HEK293 (cell line): Measurements from ENCODE around the gene RSPH1.
A peak's percentile ranks its signal among the peaks of the same experiment; 100 is the strongest.

Experiments used
- EGR2 ChIP-seq: fragments of 450-650 bp; formaldehyde crosslinking; IDR thresholded peaks from 2 replicates; pipeline ENCODE4 v1.5.1; 2016; ENCODE audit warnings: low read depth, missing biosample characterization, missing genetic modification characterization
- GLIS1 ChIP-seq: fragments of 450-650 bp; formaldehyde crosslinking; IDR thresholded peaks from 2 replicates; pipeline ENCODE4 v1.5.1; 2016; ENCODE audit warnings: missing biosample characterization, missing genetic modification characterization
- KLF8 ChIP-seq: fragments of 450-650 bp; formaldehyde crosslinking; IDR thresholded peaks from 2 replicates; pipeline ENCODE4 v1.5.1; 2016; ENCODE audit warnings: missing biosample characterization, missing genetic modification characterization
- SETDB1 ChIP-seq: IDR thresholded peaks from one replicate; pipeline ENCODE4 v1.6.1; 2017; ENCODE audit warnings: mild to moderate bottlenecking, low read length, moderate library complexity, mixed read lengths; ENCODE audit not compliant: insufficient read length
- SP3 ChIP-seq: fragments of 450-650 bp; formaldehyde crosslinking; IDR thresholded peaks from 2 replicates; pipeline ENCODE4 v1.5.1; 2016; ENCODE audit warnings: missing biosample characterization, missing genetic modification characterization
- ZBTB17 ChIP-seq: fragments of 450-650 bp; formaldehyde crosslinking; IDR thresholded peaks from 2 replicates; pipeline ENCODE4 v1.5.1; 2016; ENCODE audit warnings: missing biosample characterization, missing genetic modification characterization
- ZBTB48 ChIP-seq: fragments of 450-650 bp; formaldehyde crosslinking; IDR thresholded peaks from 2 replicates; pipeline ENCODE4 v1.5.1; 2016; ENCODE audit warnings: missing biosample characterization, missing genetic modification characterization
- ZFHX2 ChIP-seq: fragments of 450-650 bp; formaldehyde crosslinking; conservative IDR thresholded peaks from 2 replicates; pipeline ENCODE4 v1.5.1; 2016; ENCODE audit warnings: missing biosample characterization, missing genetic modification characterization
- ZNF140 ChIP-seq: fragments of 450-650 bp; formaldehyde crosslinking; IDR thresholded peaks from 2 replicates; pipeline ENCODE4 v1.5.1; 2016; ENCODE audit warnings: missing biosample characterization, missing genetic modification characterization
- ZNF184 ChIP-seq: fragments of 450-650 bp; IDR thresholded peaks from 2 replicates; pipeline ENCODE4 v1.5.1; 2018; ENCODE audit warnings: missing biosample characterization, mild to moderate bottlenecking, missing genetic modification characterization
- ZNF239 ChIP-seq: fragments of 450-650 bp; formaldehyde crosslinking; IDR thresholded peaks from 2 replicates; pipeline ENCODE4 v1.5.1; 2016; ENCODE audit warnings: missing biosample characterization, missing genetic modification characterization
- ZNF302 ChIP-seq: fragments of 450-650 bp; formaldehyde crosslinking; IDR thresholded peaks from 2 replicates; pipeline ENCODE4 v1.5.1; 2016; ENCODE audit warnings: missing biosample characterization, missing genetic modification characterization, low read depth
- ZNF335 ChIP-seq: fragments of 450-650 bp; formaldehyde crosslinking; conservative IDR thresholded peaks from 2 replicates; pipeline ENCODE4 v1.5.1; 2016; ENCODE audit warnings: missing biosample characterization, missing genetic modification characterization
- ZNF394 ChIP-seq: fragments of 450-650 bp; formaldehyde crosslinking; IDR thresholded peaks from 2 replicates; pipeline ENCODE4 v1.5.1; 2016; ENCODE audit warnings: missing biosample characterization, missing genetic modification characterization, mild to moderate bottlenecking, moderate library complexity, borderline replicate concordance
- ZNF549 ChIP-seq: fragments of 450-650 bp; IDR thresholded peaks from 2 replicates; pipeline ENCODE4 v1.5.1; 2018; ENCODE audit warnings: missing biosample characterization, missing genetic modification characterization, mild to moderate bottlenecking, inconsistent platforms, moderate library complexity
- ZNF629 ChIP-seq: fragments of 450-650 bp; formaldehyde crosslinking; IDR thresholded peaks from 2 replicates; pipeline ENCODE4 v1.5.1; 2017; ENCODE audit warnings: missing biosample characterization, missing genetic modification characterization
- ZNF654 ChIP-seq: fragments of 450-650 bp; formaldehyde crosslinking; IDR thresholded peaks from 2 replicates; pipeline ENCODE4 v1.5.1; 2016; ENCODE audit warnings: low read depth, missing biosample characterization, missing genetic modification characterization
- ZNF677 ChIP-seq: fragments of 450-650 bp; IDR thresholded peaks from 2 replicates; pipeline ENCODE4 v1.5.0; 2018; ENCODE audit warnings: missing biosample characterization, mild to moderate bottlenecking, missing genetic modification characterization, moderate library complexity
- ZNF747 ChIP-seq: fragments of 450-650 bp; formaldehyde crosslinking; IDR thresholded peaks from 2 replicates; pipeline ENCODE4 v1.5.1; 2016; ENCODE audit warnings: missing biosample characterization, missing genetic modification characterization
- ZSCAN23 ChIP-seq: fragments of 450-650 bp; formaldehyde crosslinking; IDR thresholded peaks from 2 replicates; pipeline ENCODE4 v1.5.1; 2016; ENCODE audit warnings: missing biosample characterization, missing genetic modification characterization
- ZXDB ChIP-seq: fragments of 450-650 bp; formaldehyde crosslinking; IDR thresholded peaks from 2 replicates; pipeline ENCODE4 v1.5.1; 2016; ENCODE audit warnings: missing biosample characterization, missing genetic modification characterization
- TF ChIP-seq, protein P1 (sequence below): fragments of 450-650 bp; IDR thresholded peaks from 2 replicates; pipeline ENCODE4 v1.5.1; 2018; ENCODE audit warnings: missing biosample characterization, mild to moderate bottlenecking, missing genetic modification characterization
- TF ChIP-seq, protein P2 (sequence below): fragments of 450-650 bp; formaldehyde crosslinking; IDR thresholded peaks from 2 replicates; pipeline ENCODE4 v1.5.0; 2017; ENCODE audit warnings: missing biosample characterization, missing genetic modification characterization, borderline replicate concordance
- TF ChIP-seq, protein P3 (sequence below): fragments of 450-650 bp; formaldehyde crosslinking; IDR thresholded peaks from 2 replicates; pipeline ENCODE4 v1.5.1; 2016; ENCODE audit warnings: missing biosample characterization, missing genetic modification characterization
- TF ChIP-seq, protein P4 (sequence below): fragments of 450-650 bp; formaldehyde crosslinking; IDR thresholded peaks from 2 replicates; pipeline ENCODE4 v1.5.1; 2016; ENCODE audit warnings: missing biosample characterization, missing genetic modification characterization
- TF ChIP-seq, protein P5 (sequence below): fragments of 450-650 bp; formaldehyde crosslinking; IDR thresholded peaks from 2 replicates; pipeline ENCODE4 v1.5.1; 2017; ENCODE audit warnings: missing biosample characterization, missing genetic modification characterization
- TF ChIP-seq, protein P6 (sequence below): IDR thresholded peaks from 2 replicates; pipeline ENCODE4 v1.6.1; 2011; ENCODE audit warnings: mild to moderate bottlenecking, low read depth, low read length, borderline replicate concordance

RSPH1 gene

DNA sequence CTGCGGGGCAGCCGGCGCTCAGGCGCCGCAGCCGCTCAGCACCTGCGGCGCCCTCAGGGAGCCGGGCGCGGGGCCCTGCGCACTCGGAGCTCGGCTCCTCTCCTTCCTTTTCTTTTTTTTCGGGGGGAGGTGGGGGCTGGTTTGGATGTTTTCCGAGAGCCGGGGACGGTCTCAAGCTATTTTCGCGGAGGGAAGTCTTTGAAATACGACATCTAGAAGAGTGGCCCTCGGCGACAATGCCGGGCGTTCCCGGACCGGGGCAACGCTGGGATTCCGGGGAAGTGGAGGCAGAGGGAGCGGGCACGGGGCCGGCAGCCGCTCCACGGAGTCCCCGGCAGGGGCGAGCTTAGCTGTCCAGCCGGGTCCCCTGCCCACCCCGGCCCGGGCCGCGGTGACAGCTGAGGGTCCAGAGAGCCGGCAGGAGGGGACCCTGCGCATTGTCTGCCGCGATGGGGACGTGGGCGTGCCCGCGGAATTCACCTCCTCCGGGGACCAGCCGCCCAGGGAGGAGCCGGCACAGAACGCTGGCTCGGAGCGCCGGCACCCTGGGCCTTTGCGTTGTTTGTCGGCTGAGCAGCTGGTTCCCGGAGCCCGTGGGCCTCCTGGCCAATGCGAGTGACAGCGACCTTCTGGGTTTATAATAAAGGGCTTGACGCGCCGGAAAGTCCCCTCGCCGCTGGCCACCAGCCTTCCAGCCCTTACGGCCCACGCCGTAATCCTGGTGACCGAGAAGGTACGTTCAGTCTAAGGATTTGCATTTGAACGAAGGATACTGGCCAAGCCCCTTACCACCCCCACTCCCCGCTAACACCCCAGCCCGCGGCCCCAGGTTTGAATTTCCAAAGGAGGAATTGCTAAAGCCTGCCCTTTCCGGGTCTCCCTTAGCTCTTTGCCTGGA, 18.2 kb upstream of the RSPH1 start (continued):
- TF ChIP-seq SP3 (tag by site-specific recombination) (peak; percentile 72), EGR2 (tag by site-specific recombination) (peak; percentile 85), ZNF747 (tag by site-specific recombination) (no peak), GLIS1 (tag by site-specific recombination) (peak; percentile 63), ZFHX2 (tag by site-specific recombination) (peak; percentile 85), ZNF549 (tag by site-specific recombination) (no peak), KLF8 (tag by site-specific recombination) (peak; percentile 77; the same call in 1 of the 2 replicates), ZNF394 (no peak), ZBTB48 (tag by site-specific recombination) (peak; percentile 71; the same call in 1 of the 2 replicates), ZNF629 (tag by site-specific recombination) (no peak), ZNF654 (tag by site-specific recombination) (no peak), ZBTB17 (tag by site-specific recombination) (peak; percentile 36; the same call in 1 of the 2 replicates), ZNF335 (peak; percentile 97), ZSCAN23 (tag by site-specific recombination) (0 out of 2 replicates have a peak, but pooled peaks have one; percentile 35), ZXDB (tag by site-specific recombination) (peak; percentile 89; the same call in 1 of the 2 replicates), ZNF239 (tag by site-specific recombination) (no peak), SETDB1 (no peak), ZNF140 (tag by site-specific recombination) (no peak), ZNF677 (no peak), ZNF184 (tag by site-specific recombination) (no peak), ZNF302 (tag by site-specific recombination) (no peak)
- TF ChIP-seq, protein P1, sequence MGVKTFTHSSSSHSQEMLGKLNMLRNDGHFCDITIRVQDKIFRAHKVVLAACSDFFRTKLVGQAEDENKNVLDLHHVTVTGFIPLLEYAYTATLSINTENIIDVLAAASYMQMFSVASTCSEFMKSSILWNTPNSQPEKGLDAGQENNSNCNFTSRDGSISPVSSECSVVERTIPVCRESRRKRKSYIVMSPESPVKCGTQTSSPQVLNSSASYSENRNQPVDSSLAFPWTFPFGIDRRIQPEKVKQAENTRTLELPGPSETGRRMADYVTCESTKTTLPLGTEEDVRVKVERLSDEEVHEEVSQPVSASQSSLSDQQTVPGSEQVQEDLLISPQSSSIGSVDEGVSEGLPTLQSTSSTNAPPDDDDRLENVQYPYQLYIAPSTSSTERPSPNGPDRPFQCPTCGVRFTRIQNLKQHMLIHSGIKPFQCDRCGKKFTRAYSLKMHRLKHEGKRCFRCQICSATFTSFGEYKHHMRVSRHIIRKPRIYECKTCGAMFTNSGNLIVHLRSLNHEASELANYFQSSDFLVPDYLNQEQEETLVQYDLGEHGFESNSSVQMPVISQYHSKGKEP = no peak
- TF ChIP-seq, protein P2, sequence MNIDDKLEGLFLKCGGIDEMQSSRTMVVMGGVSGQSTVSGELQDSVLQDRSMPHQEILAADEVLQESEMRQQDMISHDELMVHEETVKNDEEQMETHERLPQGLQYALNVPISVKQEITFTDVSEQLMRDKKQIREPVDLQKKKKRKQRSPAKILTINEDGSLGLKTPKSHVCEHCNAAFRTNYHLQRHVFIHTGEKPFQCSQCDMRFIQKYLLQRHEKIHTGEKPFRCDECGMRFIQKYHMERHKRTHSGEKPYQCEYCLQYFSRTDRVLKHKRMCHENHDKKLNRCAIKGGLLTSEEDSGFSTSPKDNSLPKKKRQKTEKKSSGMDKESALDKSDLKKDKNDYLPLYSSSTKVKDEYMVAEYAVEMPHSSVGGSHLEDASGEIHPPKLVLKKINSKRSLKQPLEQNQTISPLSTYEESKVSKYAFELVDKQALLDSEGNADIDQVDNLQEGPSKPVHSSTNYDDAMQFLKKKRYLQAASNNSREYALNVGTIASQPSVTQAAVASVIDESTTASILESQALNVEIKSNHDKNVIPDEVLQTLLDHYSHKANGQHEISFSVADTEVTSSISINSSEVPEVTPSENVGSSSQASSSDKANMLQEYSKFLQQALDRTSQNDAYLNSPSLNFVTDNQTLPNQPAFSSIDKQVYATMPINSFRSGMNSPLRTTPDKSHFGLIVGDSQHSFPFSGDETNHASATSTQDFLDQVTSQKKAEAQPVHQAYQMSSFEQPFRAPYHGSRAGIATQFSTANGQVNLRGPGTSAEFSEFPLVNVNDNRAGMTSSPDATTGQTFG (tag by site-specific recombination) = no peak
- TF ChIP-seq, protein P3, sequence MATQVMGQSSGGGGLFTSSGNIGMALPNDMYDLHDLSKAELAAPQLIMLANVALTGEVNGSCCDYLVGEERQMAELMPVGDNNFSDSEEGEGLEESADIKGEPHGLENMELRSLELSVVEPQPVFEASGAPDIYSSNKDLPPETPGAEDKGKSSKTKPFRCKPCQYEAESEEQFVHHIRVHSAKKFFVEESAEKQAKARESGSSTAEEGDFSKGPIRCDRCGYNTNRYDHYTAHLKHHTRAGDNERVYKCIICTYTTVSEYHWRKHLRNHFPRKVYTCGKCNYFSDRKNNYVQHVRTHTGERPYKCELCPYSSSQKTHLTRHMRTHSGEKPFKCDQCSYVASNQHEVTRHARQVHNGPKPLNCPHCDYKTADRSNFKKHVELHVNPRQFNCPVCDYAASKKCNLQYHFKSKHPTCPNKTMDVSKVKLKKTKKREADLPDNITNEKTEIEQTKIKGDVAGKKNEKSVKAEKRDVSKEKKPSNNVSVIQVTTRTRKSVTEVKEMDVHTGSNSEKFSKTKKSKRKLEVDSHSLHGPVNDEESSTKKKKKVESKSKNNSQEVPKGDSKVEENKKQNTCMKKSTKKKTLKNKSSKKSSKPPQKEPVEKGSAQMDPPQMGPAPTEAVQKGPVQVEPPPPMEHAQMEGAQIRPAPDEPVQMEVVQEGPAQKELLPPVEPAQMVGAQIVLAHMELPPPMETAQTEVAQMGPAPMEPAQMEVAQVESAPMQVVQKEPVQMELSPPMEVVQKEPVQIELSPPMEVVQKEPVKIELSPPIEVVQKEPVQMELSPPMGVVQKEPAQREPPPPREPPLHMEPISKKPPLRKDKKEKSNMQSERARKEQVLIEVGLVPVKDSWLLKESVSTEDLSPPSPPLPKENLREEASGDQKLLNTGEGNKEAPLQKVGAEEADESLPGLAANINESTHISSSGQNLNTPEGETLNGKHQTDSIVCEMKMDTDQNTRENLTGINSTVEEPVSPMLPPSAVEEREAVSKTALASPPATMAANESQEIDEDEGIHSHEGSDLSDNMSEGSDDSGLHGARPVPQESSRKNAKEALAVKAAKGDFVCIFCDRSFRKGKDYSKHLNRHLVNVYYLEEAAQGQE (tag by site-specific recombination) = 0 out of 2 replicates have a peak, but pooled peaks have one; percentile 39
- TF ChIP-seq, protein P4, sequence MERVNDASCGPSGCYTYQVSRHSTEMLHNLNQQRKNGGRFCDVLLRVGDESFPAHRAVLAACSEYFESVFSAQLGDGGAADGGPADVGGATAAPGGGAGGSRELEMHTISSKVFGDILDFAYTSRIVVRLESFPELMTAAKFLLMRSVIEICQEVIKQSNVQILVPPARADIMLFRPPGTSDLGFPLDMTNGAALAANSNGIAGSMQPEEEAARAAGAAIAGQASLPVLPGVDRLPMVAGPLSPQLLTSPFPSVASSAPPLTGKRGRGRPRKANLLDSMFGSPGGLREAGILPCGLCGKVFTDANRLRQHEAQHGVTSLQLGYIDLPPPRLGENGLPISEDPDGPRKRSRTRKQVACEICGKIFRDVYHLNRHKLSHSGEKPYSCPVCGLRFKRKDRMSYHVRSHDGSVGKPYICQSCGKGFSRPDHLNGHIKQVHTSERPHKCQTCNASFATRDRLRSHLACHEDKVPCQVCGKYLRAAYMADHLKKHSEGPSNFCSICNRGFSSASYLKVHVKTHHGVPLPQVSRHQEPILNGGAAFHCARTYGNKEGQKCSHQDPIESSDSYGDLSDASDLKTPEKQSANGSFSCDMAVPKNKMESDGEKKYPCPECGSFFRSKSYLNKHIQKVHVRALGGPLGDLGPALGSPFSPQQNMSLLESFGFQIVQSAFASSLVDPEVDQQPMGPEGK = peak; percentile 68; the same call in 1 of the 2 replicates
- TF ChIP-seq, protein P5, sequence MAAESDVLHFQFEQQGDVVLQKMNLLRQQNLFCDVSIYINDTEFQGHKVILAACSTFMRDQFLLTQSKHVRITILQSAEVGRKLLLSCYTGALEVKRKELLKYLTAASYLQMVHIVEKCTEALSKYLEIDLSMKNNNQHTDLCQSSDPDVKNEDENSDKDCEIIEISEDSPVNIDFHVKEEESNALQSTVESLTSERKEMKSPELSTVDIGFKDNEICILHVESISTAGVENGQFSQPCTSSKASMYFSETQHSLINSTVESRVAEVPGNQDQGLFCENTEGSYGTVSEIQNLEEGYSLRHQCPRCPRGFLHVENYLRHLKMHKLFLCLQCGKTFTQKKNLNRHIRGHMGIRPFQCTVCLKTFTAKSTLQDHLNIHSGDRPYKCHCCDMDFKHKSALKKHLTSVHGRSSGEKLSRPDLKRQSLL = no peak
- TF ChIP-seq, protein P6, sequence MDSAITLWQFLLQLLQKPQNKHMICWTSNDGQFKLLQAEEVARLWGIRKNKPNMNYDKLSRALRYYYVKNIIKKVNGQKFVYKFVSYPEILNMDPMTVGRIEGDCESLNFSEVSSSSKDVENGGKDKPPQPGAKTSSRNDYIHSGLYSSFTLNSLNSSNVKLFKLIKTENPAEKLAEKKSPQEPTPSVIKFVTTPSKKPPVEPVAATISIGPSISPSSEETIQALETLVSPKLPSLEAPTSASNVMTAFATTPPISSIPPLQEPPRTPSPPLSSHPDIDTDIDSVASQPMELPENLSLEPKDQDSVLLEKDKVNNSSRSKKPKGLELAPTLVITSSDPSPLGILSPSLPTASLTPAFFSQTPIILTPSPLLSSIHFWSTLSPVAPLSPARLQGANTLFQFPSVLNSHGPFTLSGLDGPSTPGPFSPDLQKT = no peak
